Measurements from ENCODE around the gene NKD1.

Gene NKD1

DNA sequence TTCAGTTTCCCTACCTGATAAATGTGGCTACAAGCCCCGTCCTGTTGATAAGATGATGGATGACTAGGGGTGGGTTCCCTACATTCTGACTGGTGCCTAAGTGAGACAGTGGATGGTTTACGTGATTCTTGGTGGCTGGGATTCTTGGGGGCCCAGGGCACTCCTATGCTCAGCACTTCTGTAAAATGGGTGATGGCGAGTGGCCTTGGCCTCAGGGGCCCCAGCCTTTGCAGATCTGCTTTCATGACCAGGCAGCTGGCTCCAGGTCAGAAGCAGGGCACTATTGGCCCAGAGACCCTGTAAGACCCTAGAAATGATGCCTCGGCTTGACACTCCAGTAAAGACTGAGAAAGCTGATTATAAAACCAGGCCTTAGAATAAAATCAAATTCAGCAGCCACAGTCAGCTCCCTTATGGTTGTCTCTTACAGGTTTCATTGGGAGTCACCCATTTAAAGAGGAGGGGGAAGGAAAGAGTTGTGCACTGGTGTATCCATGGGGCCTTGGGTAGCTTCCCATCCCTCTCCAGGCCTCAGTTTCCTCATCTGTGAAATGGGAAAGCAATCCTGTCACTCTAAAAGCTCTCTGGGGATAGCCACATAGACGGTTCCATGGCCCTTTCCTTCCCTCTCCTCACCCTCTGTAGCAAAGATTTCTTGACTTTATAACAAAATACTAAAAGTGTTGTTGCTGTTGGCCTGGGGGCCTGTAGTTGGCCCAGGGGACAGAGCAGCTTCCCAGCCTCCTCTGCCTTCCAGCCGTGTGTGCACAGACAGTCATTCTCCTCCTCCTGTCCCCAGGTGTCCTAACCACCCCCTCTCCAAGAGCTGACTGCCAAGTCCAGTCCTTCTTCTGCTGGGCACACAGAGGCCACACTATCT lies 131.7 kb downstream of the NKD1 start:
- DNase-seq, result no peak

DNA sequence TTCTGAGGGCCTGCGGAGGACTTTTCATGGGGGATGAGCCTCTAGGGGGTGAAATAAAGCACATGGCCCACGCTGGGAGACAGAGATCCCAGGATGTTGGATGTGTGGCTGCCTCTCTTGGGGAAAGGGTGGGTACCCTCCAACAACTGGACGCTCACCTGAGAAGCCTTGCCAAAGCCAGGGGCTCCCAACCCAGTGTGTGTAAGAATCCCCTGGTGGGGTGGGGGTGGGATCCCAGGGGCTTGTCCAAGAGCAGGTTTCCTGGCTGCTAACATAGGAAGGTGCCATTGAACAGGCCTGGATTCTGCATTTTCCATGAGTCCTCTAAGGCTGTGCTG lies 132.3 kb downstream of the NKD1 start:
- no peak for DNase-seq

DNA sequence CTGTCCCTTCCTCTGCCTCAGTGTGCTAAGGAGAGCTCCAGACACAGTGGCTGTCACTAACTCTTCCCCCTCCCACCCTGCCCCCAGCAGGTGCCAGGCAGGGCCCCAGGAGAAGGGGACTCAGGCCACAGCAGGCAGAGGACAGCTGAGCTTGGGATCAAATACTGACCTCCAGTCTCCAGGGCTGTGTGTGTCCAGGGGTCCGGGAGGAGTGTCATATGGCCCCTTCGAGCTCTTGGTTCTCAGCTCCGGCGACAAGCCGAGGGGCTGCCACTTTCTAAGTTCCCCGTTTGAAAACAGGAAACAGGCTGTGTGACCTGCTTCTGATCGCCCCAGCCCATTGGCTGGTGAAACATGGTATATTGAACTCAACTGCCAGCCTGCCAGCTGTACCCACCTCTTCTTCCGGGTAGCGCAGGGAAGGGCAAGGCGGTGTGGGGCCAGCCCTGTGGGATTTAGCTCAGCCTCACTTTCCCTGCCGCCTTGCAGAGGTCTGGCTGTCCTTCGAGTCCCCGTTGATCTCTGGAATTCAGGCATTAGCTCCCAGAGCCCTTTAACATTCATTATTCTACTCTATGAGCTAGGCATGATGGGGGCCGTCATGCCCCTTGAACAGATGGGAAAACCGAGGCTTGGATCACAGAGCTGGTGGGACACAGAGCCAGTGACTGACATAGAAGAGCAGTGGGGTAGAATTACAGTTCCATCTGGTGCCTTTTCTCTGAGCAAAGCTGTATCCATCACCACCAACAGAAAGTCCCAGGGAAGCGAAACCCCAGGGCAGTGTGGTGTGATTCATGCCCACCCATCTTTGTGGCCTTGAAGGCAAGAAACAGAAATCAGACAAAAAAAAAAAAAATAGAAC lies 133.1 kb downstream of the NKD1 start, which contains the start of gene SNX20:
TSS of gene SNX20 (minus strand) at position 292 of the 865 bp plus-strand sequence. CDS start 3,786 bp downstream, outside the sequence.
- peak; percentile 65 to 75 for DNase-seq

DNA sequence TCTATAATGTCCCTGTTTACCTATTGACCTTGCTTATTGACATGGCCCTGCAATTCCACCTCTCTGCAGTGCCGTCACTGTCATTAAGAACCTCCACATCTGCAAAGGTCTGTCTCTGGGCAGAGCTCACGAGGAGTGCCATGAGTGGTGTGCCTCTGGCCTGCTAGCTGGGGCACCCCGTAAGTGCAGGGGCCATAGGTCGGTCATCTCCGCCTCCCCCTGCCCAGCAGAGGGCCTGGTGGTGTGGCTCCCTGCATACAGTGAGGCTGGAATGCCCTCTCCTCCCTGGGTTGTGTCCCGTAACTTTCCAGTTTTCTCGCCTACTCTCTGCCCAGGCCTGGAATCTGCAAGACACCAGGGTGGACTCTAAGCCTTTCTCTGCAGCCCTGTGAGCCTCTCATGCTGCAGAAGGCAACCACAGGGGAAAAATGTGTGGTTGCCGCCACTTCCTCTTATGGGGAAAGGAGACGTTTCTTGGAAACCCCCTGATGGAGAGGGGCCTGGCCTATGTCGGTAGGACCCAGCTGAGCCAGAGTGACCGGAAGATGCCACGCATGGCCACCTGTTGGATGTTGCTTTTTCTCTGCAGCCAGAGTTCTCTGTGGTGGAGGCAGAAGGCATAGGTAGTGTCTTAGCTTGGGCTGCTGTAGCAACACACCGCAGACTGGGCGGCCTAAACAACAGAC lies 135.6 kb downstream of the NKD1 start:
- DNase-seq, result peak; percentile 87 to 92

DNA sequence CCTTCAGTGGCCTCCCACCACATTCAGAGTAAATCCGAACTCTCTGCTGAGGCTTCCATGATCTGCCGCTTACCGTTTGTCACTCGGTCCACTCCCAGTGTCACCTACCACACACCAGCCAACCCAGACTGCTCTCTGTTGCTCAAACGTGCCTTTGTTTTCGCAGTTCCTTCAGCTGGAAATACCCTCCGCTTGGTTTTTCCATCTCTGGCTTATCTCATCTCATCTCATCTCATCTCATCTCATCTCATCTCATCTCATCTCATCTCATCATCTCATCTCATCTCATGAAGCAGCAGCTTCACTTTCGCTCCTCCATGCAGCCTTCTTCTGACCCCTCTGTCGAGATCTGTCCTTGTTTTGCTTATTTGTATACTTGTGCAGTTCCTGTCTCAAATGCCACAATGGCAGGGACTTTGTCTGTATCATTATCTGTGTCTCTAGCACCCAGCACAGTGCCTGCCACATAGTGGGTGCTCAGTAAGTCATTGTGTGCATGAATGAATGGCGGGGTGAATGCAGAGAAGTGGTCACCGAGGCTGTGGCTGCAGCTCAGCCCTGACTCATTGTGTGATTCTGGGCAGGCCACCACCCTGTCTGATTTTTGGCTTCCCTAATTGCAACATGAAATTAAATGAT lies 136.7 kb downstream of the NKD1 start:
- DNase-seq, result peak; percentile 64 to 76

DNA sequence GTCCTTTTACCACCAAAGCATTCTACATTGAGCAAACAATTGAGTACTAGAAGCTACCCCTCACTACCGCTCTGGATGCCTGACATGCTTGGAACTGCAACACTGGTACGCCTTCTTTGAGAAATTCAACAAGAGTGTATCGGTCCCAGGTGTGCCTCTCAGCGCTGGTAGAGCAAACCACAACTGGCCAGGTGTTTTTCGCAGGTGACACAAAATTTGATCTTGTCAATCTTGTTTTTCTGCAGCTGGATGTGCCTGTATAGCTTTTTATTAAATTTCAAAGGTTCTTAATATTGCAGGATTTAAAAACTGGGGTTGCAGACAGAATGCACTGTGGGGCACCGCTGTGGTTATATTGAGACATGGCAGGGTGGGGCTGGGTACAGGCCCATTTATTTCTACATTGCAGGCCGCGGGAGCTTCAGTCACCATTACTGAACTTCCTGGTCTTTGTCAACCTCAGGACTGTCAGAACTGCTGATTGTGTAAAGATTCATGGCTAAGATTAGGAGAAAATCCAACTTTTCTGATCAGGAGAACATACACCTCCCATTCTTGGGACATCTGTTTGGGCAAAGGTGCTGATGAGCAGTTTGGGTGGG lies 137.4 kb downstream of the NKD1 start:
- peak; percentile 80 to 81 for DNase-seq

DNA sequence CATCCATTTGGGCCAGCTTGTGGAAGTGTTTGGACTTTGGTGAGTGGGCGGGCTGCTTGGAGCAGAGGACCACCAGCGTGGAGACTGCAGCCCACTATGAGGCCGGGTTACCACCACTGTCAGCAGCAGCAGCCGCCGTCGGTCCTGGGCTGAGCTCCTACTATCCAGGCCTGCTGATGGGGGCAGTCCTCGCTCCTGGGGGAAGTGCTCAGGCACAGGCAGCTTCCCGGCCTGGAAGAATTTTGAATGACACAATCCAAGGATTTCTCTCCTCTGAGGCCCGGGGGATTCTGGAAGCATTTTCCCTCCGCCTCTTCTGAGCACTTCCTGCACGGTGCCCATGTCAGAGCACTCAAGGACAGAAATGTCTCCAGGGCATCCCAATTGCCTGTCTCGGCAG lies 139.9 kb downstream of the NKD1 start:
- DNase-seq, result no peak

DNA sequence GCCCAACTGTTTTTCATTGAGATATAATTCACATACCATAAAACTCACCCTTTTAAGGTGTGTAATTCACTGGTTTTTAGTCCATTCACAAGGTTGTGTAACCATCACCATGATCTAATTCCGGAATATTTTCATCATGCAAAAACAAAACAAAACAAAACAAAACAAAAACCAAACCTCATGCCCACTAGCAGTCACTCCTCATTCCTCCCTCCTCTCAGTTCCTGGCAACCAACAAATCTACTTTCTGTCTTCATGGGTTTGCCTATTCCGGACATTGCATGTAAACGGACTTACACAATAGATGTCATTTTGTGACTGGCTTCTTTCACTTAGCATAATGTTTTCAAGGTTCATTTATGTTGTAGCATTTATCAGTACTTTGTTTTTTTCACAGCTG lies 140.7 kb downstream of the NKD1 start:
- peak; percentile 87 for DNase-seq

DNA sequence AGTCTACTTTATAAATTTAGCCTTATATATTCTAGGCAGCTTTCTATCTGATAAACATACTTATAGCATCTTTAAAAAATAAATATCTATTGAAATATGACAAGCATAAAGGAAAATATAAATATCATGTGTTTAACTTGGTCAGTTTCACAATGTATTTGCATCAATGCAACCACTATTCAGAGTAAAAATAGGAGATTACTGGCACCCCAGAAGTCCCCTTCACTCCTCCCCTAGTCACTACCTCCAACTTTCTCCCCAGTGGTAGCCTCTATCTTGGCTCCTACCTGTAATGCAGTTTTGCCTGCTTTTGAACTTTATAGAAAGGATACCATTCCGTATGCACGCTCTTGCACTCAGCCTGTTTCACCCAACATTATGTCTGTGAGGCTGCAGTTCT lies 142.0 kb downstream of the NKD1 start:
- DNase-seq, result no peak

DNA sequence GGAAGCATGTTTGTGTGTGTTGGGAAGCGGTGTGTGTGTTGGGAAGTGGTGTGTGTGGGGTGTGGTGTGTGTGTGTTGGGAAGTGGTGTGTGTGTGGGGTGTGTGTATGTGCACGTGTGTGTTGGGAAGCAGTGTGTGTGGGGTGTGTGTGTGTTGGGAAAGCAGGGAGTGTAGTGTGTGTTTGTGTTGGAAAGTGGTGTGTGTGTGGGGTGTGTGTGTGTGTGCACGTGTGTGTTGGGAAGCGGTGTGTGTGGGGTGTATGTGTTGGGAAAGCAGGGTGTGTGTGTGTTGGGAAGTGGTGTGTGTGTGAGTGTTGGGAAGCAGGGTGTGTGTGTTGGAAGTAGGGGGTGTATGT lies 144.4 kb downstream of the NKD1 start:
- no peak for DNase-seq

DNA sequence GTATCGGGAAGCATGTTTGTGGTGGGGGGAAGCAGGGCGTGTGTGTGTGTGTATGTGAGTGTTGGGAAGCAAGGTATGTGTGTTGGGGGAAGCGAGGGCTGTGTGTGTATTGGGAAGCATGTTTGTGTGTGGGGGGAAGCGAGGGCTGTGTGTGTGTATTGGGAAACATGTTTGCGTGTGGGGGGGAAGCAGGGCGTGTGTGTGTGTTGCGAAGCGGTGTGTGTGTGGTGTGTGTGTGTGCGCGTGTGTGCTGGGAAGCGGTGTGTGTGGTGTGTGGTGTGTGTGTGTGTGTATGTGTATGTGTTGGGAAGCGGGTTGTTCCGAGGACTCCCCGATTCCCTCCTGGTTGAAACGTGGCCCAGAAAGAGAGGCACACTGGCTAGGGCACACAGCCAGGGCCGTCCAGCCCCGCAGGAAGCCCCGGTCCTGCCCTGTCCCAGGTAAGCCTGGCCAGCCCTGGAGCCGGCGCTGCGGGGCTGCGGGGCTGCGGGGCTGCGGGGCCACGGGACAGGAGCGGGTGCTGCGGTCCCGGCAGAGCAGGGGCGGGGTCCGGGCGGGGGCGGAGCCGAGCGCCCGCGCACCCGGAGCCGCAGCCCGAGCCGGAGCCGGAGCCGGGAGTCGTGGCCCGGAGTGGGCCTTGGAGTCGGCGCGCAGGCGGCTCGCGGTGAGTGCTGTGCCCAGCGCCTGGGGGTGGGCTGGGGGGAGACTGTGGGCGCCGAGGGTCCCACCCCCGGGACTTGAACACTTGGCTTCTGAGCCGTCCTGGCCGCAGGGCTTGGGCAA lies 145.0 kb downstream of the NKD1 start, which contains the start of gene NOD2:
TSS of gene NOD2 (plus strand) at position 608 of the 783 bp plus-strand sequence. CDS start 5,890 bp downstream, outside the sequence.
- DNase-seq, result no peak

DNA sequence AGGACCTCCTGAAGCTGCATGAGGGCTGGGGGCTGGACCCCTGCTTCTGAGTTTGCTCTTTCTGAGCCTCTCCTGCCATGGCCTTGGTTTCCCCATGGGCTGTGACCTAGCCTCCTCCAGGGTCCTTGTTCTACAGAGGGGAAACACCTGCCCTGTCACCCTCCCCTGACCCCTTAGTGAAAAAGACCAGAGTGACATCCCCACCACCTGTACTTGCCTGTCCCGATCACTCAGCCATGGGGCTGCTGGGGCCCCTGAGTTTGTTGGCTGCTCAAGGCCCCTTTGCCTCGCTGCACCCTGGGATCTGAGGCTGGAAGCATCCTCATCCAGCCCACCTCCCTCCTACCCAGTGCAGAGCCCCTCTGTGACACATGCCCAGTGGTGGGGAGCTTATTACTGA lies 146.0 kb downstream of the NKD1 start:
- no peak for DNase-seq

DNA sequence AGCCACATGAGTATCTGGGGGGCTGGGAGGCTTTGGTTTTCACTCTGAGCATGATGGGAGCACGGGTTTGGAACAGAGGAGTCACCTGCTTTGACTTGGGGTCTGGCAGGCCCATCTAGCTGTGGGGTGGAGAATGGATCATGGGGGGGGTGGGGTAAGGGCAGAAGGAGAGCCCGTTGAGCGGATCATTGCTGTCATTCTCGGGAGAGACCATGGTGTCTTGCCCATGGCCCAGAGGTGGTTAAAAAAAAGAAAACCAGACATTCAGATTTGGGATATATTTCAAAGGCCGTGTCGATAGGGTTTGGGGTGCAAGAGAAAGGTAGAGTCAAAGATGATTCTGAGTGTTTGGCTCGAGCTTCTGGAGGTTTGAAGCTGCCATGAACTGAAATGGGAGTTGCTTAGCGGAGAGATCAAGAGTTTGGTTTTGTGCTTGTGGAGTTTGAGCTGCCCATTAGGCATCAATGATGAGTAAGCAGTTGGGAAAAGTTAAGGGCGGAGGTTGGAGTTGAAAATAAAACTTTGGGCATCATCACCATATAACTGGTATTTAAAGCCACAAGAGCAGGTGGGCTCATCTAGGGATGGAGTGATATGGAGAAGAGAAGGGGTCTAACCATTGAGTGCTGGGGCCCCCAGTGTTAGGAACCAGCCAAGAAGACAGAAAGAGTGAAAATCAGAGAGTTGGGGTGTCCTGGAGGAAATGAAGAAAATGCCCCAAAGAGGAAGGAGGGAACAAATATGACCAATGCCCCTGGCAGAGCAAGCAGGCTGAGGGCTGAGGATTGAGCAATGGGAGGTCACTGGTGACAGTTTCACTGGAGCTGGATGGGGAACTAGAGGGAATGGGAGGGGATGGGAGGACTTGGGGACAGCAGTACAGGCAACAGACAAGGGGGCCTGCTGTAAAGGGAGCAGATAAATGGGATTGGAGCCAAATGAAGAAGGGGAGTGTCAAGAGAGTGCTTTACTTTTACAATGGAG lies 147.1 kb downstream of the NKD1 start:
- peak; percentile 88 for DNase-seq

DNA sequence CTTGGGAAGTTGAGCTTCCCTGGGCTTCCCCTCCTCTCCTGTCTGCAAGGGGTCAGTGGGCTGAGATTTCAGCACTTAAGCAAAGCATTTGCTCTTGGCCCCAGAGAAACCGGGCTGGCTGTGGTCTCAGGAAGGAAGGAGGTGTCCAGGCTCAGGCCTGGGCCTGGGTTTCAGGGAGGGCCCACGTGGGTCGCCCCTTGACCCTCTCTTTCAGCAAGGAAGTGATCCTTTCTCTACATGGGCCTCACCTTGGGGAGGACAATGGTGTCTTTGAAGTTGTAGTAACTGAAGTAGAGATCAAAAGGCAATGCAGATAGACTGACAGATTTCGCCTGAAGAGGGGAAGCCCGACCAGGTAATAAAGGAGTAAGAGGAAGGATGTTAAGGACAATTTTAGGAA lies 147.9 kb downstream of the NKD1 start:
- no peak for DNase-seq

DNA sequence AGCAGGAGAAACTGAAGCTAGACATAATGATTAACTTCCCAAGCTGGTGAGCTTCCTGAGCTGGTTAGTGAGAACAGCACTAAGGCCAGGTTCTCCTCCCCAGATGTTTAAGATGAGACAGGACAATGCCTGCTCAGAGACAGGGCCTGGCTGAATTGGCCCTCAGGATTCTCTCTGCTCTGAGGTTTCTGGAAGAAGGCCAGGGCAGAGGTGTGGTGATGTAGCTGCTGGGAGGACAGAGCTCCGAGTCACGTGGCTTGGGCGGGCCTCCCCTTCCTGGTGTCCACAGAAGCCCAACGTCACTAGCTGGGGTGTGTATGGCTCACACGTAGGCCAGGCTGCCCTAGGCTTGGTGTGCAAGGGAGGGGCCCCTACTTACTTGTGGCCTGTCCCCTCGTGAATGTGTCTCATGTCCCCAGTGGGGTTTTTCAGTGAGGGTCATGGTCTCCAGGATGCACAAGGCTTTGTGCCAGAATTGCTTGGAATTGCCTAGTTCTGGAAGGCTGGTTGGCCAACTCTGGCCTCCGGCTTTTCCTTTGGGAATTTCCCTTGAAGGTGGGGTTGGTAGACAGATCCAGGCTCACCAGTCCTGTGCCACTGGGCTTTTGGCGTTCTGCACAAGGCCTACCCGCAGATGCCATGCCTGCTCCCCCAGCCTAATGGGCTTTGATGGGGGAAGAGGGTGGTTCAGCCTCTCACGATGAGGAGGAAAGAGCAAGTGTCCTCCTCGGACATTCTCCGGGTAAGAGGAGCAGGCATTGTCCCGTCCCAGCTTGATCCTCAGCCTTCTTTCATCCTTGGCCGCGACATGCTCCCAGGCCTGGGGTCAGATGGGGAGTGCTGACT lies 148.6 kb downstream of the NKD1 start:
- peak; percentile 88 to 94 for DNase-seq

DNA sequence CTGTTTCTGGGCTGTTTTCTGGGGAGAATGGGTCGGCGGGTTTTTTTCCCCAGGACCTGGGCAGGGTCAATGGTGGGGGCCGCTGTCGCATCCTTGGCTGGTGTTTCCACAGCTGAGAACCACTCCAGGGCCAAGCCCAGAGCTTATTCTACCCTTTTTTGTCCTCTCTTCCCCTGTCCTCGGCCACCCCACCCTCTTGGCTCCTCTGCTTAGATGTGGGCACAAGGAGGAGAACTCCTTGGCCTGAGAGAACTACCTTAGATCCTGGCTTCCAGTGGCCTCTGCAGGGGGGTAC lies 149.2 kb downstream of the NKD1 start:
- DNase-seq, result no peak

DNA sequence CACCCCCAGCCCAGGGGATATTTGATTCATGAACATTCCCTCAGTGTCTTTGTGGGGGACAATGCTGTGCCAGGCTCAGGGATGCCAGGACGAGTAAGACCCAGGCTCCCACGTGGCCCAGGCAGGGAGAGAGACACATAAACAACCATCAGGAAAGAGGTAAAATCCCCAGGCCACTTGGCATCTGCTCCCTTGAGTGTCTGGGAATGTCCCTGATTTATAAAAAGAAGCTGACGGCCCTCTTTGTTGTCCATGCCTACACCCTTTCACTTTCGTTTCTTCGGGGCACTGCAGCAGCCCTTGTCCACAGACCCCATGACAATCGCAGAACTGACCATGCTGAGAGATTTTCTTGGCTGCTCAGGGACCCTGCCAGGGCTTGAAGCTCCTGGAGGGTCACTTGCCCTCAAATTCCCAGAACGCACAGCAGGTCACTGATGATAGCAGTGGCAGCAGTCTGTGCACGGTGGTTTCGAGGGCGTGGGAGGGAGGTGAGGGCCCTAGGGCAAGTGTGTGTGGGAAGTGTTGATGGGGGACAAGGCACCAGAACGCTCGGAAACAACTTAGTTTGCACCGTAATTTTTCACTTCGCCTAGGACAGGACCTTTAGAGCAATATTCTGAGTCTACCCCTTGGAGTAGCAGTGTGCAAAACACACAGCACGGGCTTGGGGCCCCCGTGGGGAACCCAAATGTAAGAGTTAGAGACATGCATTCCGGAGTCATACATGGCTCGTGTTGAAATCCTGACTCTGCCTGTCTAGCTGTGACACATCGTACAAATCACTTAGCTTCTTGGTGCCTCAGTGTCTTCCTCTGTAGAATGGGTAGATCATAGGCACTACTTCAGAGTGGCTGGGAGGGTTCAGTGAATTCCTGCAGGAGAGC lies 149.9 kb downstream of the NKD1 start:
- peak; percentile 87 to 95 for DNase-seq

Data from inflammatory macrophage treated with lipopolysaccharide for 1 hour (primary cell).